GM19395 (cell line): ENCODE data around the gene RGS4.

Experiments
- ATAC-seq: cut with Tn5 transposase; IDR thresholded peaks from one replicate; pipeline ENCODE4 v1.9.1; 2021; ENCODE audit warnings: mild to moderate bottlenecking, moderate library complexity; ENCODE audit not compliant: unreplicated experiment

RGS4 gene

GRCh38 chr1:163094589-163094988 lies 25.4 kb downstream of the RGS4 start:
- no peak for ATAC-seq

- no peak for ATAC-seq
Measured at GRCh38 chr1:163095213-163095612, 26.1 kb downstream of the RGS4 start.

- ATAC-seq: no peak
Measured at GRCh38 chr1:163102590-163102989, 33.4 kb downstream of the RGS4 start.

GRCh38 chr1:163104385-163105099 lies 35.4 kb downstream of the RGS4 start:
- no peak for ATAC-seq

- ATAC-seq: no peak
Measured at GRCh38 chr1:163106364-163106987, 37.3 kb downstream of the RGS4 start.

- no peak for ATAC-seq
Measured at GRCh38 chr1:163107655-163108054, 38.5 kb downstream of the RGS4 start.

GRCh38 chr1:163115887-163116286 lies 46.7 kb downstream of the RGS4 start:
- no peak for ATAC-seq

- ATAC-seq: no peak
Measured at GRCh38 chr1:163119707-163120106, 50.5 kb downstream of the RGS4 start.

GRCh38 chr1:163120372-163120771 lies 51.2 kb downstream of the RGS4 start:
- ATAC-seq: no peak

- no peak for ATAC-seq
Measured at GRCh38 chr1:163124812-163125211, 55.7 kb downstream of the RGS4 start.
